HG03139 (cell line): ENCODE measurements around the gene KHDRBS2.

Source experiments
- ATAC-seq: cut with Tn5 transposase; IDR thresholded peaks from one replicate; pipeline ENCODE4 v1.9.1; 2021; ENCODE audit not compliant: unreplicated experiment

The KHDRBS2 gene

DNA sequence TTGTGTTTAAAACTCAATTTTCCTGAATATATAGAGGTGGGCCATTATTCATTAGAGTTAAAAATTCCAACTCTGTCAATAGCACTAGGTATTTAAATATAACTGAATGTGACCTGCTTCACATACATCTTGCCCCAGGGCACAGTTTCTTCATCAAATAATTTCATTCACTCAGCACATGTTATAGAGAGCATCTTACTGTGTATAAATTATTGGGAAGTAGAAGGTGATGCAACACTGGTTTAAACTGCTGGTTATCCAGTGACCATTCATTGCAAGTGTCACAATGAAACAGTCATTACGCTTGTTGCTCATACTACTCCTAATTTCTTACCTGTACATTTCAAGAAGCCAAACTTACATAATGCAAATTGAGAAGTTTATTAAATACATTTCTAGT lies 93.4 kb downstream of the KHDRBS2 start:
- no peak for ATAC-seq

DNA sequence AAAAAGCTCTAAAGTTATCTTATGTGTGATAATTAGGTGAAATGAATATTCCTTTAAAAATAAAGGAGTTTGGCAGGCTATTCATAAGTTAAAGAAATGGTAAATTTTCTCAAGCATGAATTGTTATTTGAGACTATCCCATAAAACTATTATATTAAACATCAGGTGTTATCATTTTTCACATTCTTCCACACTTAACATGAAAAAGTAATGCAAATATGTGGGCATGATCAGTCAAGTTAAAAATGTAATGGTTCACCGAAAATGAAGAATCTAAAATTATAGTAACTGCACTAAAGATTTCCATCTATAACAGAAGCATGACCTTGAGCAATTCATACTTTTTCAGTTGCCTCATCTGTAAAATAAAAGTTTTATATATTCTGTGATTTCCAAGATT lies 110.8 kb downstream of the KHDRBS2 start:
- ATAC-seq = no peak

DNA sequence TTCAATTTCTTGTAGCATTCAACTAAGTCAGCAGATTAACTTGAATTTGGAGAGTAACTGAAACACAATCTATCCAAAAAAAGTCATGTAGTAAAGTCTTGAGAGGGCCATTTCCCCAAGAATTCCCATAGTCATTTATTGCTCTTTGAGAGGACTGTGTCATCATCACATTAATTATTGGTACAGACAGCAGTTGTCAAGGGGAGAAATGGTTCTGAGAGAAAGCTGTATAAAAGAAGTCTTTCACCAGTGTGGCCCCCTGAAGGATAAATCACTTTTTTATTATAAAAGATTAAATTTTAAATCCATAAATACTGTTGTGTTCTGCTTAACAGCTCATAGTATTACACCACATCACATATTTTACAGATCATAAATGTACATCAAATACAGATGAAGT lies 111.5 kb downstream of the KHDRBS2 start:
- ATAC-seq = no peak

DNA sequence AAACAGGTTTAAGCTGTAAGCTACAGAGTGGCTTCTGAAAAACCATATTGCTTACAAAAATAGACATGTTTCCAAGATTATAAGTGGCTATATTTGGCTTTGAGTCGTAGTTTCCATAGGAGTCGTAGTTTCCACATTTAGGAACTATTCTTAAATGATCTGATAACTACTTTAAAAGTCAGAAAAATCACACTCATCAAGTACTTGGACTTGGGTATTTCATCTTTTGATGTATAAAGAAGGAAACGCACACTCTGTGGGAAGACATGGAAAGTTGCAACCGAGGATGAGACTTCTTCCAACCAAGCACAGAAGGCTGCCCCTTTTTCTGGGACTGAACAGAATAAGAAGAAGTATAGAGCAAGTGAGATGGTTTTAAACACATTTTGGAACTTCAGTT lies 118.3 kb downstream of the KHDRBS2 start:
- no peak for ATAC-seq

DNA sequence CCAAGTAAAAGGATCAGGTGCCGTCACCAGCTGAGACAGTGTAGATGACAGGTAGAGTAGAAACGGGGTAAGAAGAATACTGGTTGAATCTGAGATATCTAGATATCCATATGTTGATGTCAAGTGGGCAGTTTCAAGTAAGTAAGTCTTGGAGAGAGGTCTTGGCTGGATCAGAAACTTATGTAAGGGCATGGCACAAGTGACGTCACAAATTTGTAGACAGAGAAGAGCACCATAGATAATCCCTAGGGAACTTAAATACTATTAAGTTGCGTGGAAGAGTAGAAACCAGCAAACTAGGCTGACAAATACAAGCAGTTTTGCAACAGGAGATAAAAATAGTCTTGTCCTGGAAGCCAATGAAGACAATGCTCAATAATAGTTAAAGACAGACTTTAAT lies 123.2 kb downstream of the KHDRBS2 start:
- no peak for ATAC-seq

- no peak for ATAC-seq
These were observed 133.2 kb downstream of the KHDRBS2 start for GRCh38 chr6:62152796-62153195.

DNA sequence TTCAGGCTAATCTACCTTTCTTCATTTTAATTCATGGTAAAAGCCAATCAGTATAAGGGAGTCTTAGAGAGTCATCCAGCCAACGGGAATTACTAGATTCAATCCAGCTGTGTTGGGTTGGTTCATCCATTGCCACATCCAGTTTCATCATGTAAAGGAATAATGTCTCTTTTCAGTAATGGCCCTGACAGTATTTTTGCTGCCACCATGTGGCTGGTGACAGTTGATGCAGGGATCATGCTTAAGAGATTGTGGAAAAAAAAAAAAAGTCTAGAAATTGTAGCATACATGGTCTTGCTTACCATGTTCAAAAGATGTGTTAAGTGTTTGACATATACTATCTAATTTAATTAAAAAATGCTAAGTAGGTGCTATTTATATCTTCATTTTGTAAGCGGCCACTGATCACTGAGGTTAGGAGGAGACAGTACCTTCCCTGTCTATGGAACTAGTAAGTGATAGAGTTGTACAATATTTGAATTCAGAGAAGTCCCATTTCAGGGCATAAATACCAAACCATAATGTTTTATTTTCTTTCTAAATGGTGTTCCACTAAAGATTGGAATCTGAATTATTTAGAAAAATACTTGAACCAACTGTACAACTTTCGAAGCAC lies 135.9 kb downstream of the KHDRBS2 start:
- peak; percentile 63 for ATAC-seq

DNA sequence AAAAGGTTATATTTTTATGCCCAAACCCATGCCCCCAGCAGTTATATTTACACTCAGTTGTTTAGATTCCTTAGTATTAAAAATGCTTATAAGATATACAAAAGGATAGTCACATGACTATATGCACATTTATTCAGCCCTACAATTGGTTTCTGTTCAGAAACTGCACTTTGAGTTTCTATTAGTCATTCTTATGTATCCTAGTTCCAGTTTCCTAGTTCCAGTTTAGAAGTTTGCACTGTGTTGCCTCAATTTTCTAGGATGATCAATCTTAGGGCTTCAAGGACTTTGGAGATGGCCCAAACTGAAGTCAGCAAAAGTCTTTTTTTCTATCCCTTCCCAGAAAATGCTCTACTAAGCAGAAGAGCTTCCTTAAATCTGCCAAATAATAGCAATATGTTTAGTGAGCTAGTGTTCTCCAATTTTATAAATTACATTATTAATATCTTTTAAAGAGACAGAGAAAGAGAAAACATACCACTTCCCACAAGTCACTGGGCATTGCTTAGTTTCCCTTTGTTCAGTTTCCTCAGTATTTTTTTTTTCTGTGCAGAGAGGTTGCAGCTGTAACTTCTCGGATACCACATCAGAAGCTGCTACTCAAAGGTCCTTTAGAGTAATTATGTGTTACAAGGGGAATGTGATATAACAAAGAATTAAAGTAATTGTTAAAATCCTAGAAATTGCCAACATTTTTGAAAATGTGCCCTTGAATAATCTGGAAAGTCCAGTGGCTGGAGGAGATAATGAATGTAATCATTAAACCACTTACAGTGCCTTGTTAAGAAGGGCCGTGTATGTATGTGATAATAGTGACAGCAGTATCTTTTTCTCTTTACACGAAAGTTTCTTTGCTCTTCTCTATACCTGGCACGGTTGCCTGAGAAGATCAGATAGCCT lies 138.8 kb downstream of the KHDRBS2 start:
- ATAC-seq = no peak

GRCh38 chr6:62129127-62129526 lies 156.9 kb downstream of the KHDRBS2 start:
- ATAC-seq = no peak

- ATAC-seq = no peak
These were observed 166.6 kb downstream of the KHDRBS2 start for GRCh38 chr6:62119401-62119800.

DNA sequence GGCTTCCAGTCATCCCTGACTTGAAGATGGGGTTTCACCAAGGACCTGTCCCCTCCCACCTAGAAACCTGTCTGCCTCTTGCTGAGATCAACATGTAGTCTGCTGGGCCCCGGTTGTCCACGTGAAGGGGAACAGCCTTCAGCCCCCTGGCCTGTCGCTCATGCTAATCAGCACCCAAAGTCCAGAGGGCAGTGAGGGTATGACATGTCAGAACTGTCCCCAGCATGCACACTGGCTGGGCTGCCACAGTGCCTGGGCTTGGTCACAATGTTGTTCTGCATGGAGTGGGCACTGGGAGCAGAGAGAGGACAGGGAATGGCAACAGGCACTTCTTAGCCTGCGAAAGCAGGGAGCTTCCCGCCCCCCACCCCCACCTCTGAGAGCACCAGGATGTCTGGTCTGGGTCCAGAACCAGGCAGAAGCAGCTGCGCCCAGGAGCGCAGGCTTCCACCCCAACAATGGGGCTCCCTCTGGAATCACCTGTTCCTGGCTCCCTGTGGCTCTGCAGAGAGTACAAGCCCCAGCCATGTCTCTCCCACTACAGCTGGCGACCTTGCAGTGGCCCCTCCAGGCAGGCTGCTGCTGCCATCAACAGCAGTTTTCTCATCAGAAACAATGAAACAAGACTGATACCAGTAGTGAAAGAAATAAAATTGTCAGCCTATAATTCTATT lies 182.7 kb downstream of the KHDRBS2 start:
- no peak for ATAC-seq

GRCh38 chr6:62102387-62102786 lies 183.6 kb downstream of the KHDRBS2 start:
- no peak for ATAC-seq

GRCh38 chr6:62090442-62091229 lies 195.4 kb downstream of the KHDRBS2 start:
- no peak for ATAC-seq

- no peak for ATAC-seq
These were observed 196.2 kb downstream of the KHDRBS2 start for GRCh38 chr6:62089781-62090180.

DNA sequence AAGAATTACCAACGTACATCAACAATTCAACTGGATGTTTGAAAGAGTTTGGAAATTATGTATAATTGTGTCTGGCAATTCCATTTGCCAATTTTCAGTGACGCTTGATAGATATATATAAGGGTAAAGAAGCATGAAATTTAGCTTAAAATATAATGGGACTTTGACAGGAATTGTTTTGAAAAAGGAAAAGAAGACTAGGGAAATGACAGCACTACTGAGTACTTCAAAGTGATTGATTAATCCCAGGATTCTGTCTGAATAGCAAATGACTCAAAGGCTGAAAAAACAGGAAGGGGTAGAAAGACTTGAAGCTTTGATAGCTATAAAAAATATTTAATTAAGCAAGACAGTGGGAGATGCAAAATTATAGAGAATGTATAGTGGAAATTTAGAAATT lies 200.0 kb downstream of the KHDRBS2 start:
- no peak for ATAC-seq

- no peak for ATAC-seq
These were observed 210.2 kb downstream of the KHDRBS2 start for GRCh38 chr6:62075869-62076268.

DNA sequence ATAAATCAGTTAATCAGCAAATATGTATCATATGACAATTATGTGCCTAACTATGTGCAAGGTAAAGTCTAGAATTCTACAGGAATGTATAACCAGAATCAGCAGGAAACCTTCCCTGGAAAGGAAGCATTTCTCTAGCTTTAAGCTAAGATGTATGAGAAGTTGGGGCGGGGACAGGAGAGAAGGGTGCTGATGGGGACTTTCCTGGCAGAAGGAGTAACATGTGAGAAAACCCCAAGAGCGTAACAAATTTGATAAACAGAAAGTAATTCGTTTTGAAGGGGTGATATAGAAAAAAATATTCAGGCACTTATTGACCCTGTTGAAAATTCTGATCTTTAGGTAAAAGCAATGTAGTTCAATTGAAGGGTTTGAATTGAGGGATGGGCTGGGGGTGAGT lies 226.1 kb downstream of the KHDRBS2 start:
- ATAC-seq = no peak

- no peak for ATAC-seq
These were observed 228.7 kb downstream of the KHDRBS2 start for GRCh38 chr6:62057300-62057699.

GRCh38 chr6:62045502-62045901 lies 240.5 kb downstream of the KHDRBS2 start:
- no peak for ATAC-seq

GRCh38 chr6:62043084-62043483 lies 242.9 kb downstream of the KHDRBS2 start:
- no peak for ATAC-seq

DNA sequence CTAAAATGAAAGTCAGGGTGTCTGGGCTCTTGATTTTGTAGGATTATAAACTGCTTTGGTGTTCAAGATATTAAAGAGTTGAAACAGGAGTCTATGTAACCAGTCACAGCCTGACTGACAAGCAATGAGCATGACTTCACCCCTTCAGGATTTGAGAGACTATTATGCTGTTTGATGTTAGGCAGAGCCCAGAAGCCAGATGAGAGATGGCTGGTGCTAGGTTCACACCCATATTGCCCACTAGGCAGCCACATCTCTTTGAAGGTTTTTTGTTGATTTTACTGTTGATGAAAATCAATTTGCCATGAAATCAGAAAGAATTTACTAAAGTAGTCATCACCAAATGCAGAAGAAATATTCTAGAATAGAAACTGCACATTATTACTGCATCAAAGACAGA lies 243.6 kb downstream of the KHDRBS2 start:
- no peak for ATAC-seq
